Posterior cingulate gyrus (tissue), 11 donors: Measurements from ENCODE around the gene DOCK2.

Experiments
- DNase-seq, 10 donors: peaks; one replicate each; pipeline versions ENCODE4 v3.0.0 to v3.0.0-alpha.2; 2020 to 2021; ENCODE audit warnings: mixed read lengths in 3 of 10
- intact Hi-C: fragments of 100-400 bp; cut with DNase I; formaldehyde crosslinking; loops from one replicate; pipeline ENCODE4 v1.15.1; 2023

The DOCK2 gene

DNA sequence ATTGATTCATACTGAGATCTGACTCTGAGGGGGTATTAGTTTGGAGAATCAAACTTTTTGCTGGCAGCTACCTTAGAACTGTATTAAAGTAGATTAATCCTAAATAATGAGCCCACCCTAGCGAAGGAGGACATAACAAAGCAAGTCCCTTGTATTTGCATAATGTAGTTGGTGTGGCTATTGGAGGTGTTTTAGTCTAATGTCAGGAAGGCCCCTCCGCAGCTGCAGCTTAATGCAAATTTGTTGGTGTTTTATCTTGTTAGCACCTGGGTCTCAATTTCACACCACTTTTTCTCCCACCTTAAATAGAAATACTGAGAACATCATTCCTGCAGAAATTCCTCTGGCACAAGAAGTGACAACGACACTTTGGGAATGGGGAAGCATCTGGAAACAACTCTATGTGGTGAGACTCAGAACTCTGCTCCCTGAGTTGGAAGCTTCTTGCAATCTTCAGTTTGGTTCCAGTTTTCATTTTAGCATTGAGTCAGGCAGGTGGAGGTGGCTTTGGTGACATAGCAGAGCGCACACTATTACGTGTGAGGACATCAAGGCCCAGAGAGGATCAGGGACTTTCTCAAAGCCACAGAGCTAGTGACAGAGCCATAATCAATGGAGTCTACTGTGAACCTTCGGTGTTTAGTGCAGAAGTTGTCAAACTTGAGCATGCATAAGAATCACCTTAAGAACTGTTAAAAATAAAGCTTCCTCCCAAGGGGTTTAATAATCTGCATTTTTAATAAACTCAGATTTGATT lies 33.9 kb downstream of the DOCK2 start:
- intact Hi-C loops = no loop called here
- DNase-seq = no peak

- intact Hi-C loops = no loop called here
- DNase-seq = no peak
These were observed 45.0 kb downstream of the DOCK2 start for GRCh38 chr5:169682026-169682425.

- intact Hi-C loops = no loop called here
- DNase-seq = peak in 1 of 10 donors; percentile 74
These were observed 49.1 kb downstream of the DOCK2 start for GRCh38 chr5:169686137-169686536.

DNA sequence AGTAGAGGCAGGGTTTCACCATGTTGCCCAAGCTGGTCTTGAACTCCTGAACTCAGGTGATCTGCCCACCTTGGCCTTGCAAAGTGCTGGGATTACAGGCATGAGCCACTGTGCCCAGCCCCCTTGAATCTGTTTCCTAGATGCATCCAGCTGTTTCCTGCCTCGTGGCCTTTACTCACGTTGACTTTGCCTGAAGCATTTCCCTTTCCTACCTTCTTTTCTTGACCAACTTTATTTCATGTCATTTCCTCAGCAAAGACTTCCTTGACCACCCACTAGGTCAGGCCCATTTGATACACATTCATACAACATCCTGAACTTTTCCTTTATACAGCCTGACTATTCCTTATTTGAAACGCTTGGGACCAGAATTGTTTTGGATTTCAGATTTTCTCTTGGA lies 51.0 kb downstream of the DOCK2 start:
- intact Hi-C loops = no loop called here

DNA sequence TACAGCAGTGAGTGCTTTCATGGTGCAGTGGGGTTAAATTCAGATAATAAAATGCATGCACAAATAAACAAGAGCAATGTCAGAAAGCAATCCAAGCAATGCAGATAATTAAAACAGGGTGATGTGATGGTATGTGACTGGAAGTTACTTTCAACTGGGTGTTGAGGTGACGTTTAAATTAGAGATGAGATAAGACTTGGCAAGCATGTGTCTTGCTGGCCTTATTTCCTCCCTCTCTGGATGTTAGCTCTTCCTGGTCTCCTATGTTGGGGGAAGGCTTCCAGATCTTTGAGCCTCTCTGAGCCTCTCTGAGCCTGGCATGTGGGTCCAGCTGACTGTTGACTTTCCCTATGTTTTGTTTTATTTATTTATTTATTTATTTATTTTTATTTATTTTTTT lies 54.4 kb downstream of the DOCK2 start:
- intact Hi-C loops = no loop called here
- DNase-seq = no peak

More for the DNA sequence above, 51.0 kb downstream of the DOCK2 start:
- no peak for DNase-seq

DNA sequence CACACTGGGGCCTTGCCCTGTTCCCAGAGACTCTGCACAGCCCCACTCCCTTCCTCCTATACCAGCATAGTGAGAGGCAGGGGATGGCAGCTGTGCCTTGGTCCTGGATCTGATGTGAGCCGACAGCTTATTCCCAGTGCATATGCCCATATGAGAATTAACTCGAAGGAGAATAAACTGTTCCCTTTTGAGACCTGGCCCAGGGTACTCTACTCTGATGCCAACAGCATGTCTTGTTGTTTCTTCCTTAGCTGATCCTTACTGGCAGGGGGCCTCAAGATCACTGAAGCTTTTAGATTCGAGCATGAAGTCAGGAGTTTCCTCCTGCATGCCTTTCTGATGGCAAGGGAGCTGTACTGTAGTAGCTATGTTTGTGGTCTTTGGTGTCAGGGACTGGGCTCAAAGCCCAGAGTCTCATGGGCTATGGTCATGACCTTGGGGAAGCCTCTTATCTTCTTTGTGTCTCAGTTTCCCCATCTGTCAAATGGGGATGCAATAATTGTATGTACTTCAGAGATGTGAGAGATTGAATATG lies 57.1 kb downstream of the DOCK2 start:
- no peak for DNase-seq
- intact Hi-C loops = no loop called here

- DNase-seq = no peak
- intact Hi-C loops = no loop called here
These were observed 58.0 kb downstream of the DOCK2 start for GRCh38 chr5:169695025-169695625.

DNA sequence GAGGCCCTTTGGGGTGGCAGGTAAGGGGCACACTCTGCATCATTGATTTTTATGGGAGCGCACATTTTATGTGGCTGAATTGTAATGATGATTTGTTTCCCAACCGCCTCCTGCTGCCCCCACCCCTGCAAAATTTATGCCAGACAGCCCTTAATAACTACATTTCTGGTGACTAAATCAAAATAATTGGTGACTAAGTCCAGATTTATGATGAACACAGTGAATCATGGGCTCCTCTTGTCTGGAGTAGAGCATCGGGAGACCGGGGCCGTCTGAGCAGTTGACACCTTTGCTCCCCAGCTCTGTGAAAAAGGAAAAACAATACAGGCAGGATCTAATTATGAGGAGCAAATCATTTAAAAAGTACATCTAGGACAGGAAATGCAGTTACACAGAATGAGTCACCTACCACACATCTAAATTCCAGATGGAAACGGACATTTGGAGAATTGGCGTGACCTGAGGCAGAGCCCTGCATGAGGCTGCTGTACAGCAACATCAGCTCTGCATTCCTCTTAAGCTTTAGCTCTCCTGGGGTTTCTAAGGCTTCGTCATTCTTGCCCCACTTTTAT lies 58.9 kb downstream of the DOCK2 start:
- no peak for DNase-seq
- intact Hi-C loops = no loop called here

DNA sequence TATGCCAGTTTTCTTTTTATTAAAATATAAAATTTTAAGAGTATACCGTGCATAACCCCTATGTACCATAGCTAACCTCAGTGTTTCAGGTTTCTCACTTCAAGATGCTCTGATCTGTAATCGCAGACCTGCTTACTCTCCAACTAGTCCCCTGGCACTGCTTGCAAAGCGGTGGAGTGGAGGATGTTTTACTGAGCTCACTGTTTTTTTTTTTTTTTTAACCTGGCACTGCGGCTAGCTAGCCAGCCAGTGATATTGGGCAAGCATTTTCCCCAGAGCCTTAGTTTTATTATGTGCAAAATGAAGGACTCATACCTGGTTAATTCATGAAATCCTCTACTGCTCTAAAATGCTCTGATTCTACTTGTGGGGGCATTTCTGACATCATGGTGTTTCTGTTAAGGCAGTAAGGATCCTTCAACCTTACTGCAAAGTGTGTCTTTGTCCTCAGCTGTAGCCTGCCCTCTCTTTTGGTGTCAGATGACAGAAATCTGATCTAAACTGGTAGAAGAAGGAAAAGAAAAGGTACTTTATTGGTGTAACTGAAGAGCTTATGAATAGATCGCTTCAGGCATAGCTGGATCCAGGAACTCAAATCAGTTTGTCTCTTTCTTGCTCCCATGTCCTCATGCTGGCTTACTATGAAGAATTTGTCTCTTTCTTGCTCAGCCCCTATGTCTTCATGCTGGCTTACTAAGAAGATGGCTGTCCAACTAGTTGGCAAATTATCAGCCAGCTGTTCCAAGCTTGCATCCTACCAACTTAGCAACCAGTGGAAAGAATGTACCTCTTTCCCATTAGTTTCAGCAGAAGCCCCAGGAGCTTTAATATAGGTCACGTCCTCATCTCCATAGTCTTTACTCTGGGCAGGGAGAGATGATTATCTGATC lies 59.8 kb downstream of the DOCK2 start:
- intact Hi-C loops = no loop called here
- DNase-seq = no peak

- DNase-seq = no peak
- intact Hi-C loops = no loop called here
These were observed 60.4 kb downstream of the DOCK2 start for GRCh38 chr5:169697511-169697890.

DNA sequence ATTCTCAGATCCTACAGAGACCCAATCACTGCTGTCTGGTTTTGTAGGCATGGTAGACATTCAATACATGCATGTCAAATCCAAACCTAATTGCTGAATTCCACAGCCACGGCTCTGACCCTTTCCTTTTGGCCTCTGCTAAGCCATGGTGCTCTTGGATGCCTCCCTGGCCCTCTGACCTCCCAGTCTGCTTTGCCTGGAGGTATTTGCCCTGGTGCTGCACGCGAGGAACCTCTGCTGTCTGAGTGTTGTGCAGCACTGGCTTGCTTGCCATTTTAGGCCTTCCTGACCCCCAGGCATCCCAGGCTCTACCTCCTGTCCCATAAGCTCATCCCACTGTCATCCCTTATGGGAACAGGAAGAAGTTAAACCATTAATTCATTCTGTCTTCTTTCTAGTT lies 60.9 kb downstream of the DOCK2 start:
- intact Hi-C loops = no loop called here
- no peak for DNase-seq

GRCh38 chr5:169700611-169701010 lies 63.5 kb downstream of the DOCK2 start:
- intact Hi-C loops = loop anchor here (1.0 kb wide), 1 partner anchor 280 kb away; the partner anchor contains the start of gene INSYN2B
- DNase-seq = no peak

DNA sequence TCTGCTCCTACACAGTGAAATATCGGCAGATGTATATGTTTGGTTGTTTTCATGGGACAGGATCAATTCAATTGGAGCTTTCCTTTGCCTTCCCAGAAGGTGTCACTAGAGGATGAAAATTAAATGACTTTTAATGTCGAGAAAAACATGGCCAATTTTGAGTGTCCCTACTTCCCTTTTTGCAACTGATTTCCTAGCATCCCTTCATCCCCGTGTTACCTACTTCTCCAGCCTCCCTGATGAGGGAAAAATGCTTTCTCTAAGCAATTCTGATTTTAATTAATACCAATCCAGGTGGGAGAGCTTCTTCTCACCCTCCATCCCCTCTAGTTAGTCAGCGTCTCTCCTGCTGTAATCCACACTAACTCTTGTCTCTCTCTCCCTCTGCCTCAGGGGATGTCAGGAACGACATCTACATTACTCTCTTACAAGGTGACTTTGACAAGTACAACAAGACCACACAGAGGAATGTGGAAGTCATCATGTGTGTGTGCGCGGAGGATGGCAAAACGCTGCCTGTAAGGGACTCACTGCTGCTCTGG lies 64.9 kb downstream of the DOCK2 start:
- intact Hi-C loops = loop anchor here (1.0 kb wide), 1 partner anchor 278 kb away; the partner anchor contains the start of gene INSYN2B
- DNase-seq = no peak

DNA sequence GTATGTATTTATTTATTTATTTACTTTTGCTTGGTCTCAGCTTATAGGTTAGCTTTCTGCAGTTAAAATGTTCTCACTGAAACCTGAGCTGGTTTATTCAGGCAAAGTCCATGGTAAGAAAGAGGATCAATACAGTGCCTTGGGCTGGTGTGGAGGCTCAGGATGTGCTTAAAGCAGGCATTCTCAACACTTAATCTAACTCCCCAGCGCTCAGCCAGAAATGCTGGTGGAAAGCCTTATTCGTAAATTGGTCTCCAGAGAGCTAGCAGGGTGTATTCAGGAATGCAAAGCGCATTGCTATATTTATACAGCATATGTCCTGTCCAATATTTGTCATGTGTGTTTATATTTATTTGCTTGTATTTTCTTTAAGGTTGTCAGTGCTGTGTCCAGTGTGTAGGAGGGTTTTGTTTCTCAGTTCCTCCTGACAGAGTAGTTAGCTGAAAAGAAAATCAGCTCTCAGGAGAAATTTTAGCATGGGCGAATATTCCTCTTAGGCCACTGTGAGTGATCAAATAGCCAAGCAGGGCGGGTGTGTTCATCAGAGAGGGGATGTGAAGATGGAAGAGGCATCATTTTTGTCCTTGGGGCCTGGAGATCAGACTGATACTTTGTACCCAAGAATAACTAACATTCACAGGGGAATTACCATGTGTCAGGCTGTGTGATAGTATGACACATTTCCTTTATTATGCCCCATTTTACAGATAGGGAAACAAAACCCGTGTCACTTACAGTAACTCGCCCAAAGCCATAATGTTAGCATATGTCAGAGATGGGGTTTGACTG lies 65.8 kb downstream of the DOCK2 start:
- DNase-seq = no peak
- intact Hi-C loops = no loop called here

DNA sequence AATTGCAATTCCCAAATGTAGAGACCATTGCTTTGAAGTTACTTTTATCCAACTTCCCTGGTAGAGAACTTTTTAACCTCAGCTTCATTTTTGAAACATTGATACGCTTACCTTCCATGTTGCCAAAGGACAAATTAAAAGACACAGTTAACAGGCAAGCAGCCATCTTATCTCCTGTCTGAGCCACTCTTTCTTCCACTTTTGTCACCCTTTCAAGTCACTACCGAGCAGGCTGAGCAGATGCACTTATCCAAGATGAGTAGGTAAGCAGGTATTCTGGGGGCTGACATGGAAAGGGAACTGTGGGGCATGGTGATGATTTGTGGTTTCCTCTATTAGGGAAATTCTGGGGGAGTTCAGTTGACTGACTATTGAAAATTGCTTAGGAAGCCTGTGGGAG lies 66.7 kb downstream of the DOCK2 start:
- DNase-seq = no peak
- intact Hi-C loops = no loop called here

DNA sequence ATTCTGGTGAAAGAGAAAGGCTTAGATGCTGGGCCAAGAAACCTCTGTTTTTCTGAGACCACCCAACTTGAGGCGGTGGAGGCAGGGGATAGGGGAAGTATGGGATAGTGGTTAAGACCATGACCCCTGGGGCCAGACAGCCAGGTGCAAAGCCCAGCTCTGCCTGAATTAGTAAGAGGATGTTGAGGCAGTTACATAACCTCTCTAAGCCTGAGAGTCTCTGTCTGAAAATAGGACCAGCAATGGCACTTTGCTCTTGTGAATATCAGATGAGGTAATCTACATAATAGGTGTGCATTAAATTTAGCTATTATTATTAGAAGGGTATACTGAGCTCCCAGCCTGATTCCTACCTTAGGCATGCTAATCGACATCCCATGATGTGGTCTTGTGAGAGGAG lies 68.2 kb downstream of the DOCK2 start:
- intact Hi-C loops = no loop called here
- no peak for DNase-seq

- intact Hi-C loops = no loop called here
- DNase-seq = no peak
These were observed 69.0 kb downstream of the DOCK2 start for GRCh38 chr5:169706071-169706470.

- intact Hi-C loops = no loop called here
- DNase-seq = no peak
These were observed 69.8 kb downstream of the DOCK2 start for GRCh38 chr5:169706758-169707450.

- DNase-seq = no peak
- intact Hi-C loops = no loop called here
These were observed 70.6 kb downstream of the DOCK2 start for GRCh38 chr5:169707686-169708085.
